Stimulated activated naive CD8-positive, alpha-beta T cell treated with anti-CD3 and anti-CD28 coated beads, Interleukin-15, Interleukin-2, amounts not matched to agents 100 ng/mL and 50 ng/mL, for 24 hours (primary cell): ENCODE measurements around the gene SLC6A1.

Source experiments
- H3K27ac Mint-ChIP-seq: one replicate; pipeline ENCODE4 v1.8.0; 2021; ENCODE audit warnings: mild to moderate bottlenecking, mixed read lengths
- H3K27me3 Mint-ChIP-seq: one replicate; pipeline ENCODE4 v1.8.0; 2021; ENCODE audit warnings: mixed read lengths
- H3K36me3 Mint-ChIP-seq: one replicate; pipeline ENCODE4 v1.8.0; 2021; ENCODE audit warnings: low read depth, mixed read lengths
- H3K4me1 Mint-ChIP-seq: one replicate; pipeline ENCODE4 v1.8.0; 2021; ENCODE audit warnings: low read depth, mixed read lengths
- H3K4me3 Mint-ChIP-seq: one replicate; pipeline ENCODE4 v1.8.0; 2021; ENCODE audit warnings: mild to moderate bottlenecking, mixed read lengths
- H3K9me3 Mint-ChIP-seq: one replicate; pipeline ENCODE4 v1.8.0; 2021; ENCODE audit warnings: mixed read lengths

SLC6A1 gene

GRCh38 chr3:10977892-10978510 lies 14.5 kb upstream of the SLC6A1 start:
- no peaks in the 10 kb centered on the region for H3K36me3 Mint-ChIP-seq
- no peak overlapping the region for H3K4me3 Mint-ChIP-seq
- peaks cover 34% of the 10 kb centered on the region for H3K27me3 Mint-ChIP-seq
- H3K27ac Mint-ChIP-seq = no peak overlapping the region
- H3K9me3 Mint-ChIP-seq = no peaks in the 10 kb centered on the region
- peaks cover 4% of the 10 kb centered on the region for H3K4me1 Mint-ChIP-seq

- Mint-ChIP-seq H3K4me1 (peaks cover 4% of the 10 kb centered on the region), H3K27me3 (peaks cover 31% of the 10 kb centered on the region), H3K36me3 (no peaks in the 10 kb centered on the region), H3K4me3 (no peak overlapping the region), H3K9me3 (no peaks in the 10 kb centered on the region), H3K27ac (no peak overlapping the region)
Observed at GRCh38 chr3:10978956-10979355, 13.6 kb upstream of the SLC6A1 start.

GRCh38 chr3:10980312-10980711 lies 12.2 kb upstream of the SLC6A1 start:
- Mint-ChIP-seq H3K36me3 (no peaks in the 10 kb centered on the region), H3K4me1 (peaks cover 4% of the 10 kb centered on the region), H3K27me3 (peaks cover 31% of the 10 kb centered on the region), H3K4me3 (no peak overlapping the region), H3K27ac (no peak overlapping the region), H3K9me3 (no peaks in the 10 kb centered on the region)

DNA sequence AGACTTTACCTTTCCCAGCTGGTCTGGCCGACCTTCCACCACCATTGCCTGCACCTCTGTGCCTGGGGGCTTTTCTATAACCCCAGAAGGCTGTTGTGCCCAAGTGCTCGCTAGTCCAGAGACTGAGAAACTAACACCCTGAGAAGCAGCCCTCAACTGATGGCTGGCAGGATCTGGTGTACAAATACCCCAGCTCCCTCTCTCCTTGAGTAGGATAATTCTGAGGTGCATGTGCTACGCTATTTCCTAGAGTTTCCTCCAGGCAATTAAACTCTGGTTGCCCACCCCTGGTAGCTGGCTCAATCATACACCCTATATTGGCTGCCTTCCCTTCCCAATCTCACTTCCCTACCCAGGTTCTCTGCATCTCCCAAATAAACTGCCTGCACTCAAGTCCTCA lies 11.5 kb upstream of the SLC6A1 start:
- Mint-ChIP-seq H3K36me3 (no peaks in the 10 kb centered on the region), H3K4me3 (no peak overlapping the region), H3K27me3 (peaks cover 28% of the 10 kb centered on the region), H3K27ac (no peak overlapping the region), H3K4me1 (peaks cover 4% of the 10 kb centered on the region), H3K9me3 (no peaks in the 10 kb centered on the region)

GRCh38 chr3:10981961-10982360 lies 10.6 kb upstream of the SLC6A1 start:
- no peak overlapping the region for H3K27ac Mint-ChIP-seq
- no peaks in the 10 kb centered on the region for H3K9me3 Mint-ChIP-seq
- no peaks in the 10 kb centered on the region for H3K36me3 Mint-ChIP-seq
- H3K27me3 Mint-ChIP-seq = peaks cover 28% of the 10 kb centered on the region
- H3K4me1 Mint-ChIP-seq = peaks cover 4% of the 10 kb centered on the region
- H3K4me3 Mint-ChIP-seq = no peak overlapping the region

GRCh38 chr3:10982782-10983181 lies 9.8 kb upstream of the SLC6A1 start:
- Mint-ChIP-seq H3K27ac (no peak overlapping the region), H3K36me3 (no peaks in the 10 kb centered on the region)

DNA sequence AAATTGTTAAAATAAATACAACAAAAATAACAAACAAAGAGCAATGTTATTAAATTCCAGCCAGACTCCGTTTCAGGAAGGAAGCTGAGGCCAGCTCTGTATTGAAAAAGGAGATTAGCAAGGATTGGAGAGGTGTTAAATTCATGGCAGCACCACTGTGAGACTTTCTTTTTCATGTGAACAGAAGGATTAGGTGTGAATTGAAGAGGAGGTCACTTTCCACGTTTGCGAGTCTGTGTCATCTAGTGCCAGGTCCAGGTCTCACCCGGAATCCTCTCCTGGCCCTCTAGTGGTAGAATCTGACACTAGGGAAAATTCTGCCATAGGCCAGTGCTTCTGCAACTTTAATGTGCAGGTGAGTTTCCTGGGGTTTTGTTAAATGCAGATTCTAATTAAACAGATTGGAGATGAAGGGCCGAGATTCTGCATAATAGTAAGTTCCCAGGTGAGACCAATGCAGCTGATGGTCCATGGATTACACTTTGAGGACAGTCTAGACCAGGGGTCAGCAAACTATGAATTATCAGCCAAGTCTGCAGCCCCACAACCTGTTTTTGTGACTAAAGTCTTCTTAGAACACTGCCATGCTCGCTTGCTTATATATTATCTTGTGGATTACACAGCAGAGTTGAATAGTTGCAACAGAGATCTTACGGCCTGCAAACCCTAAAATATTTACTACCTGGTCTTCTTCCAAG lies 9.2 kb upstream of the SLC6A1 start:
- Mint-ChIP-seq H3K36me3 (no peaks in the 10 kb centered on the region), H3K27ac (no peak overlapping the region), H3K4me1 (peaks cover 4% of the 10 kb centered on the region), H3K4me3 (no peak overlapping the region), H3K9me3 (no peaks in the 10 kb centered on the region), H3K27me3 (peaks cover 23% of the 10 kb centered on the region)

More at GRCh38 chr3:10982782-10983181, 9.8 kb upstream of the SLC6A1 start:
- Mint-ChIP-seq H3K4me1 (peaks cover 4% of the 10 kb centered on the region), H3K4me3 (no peak overlapping the region), H3K27me3 (peaks cover 28% of the 10 kb centered on the region), H3K9me3 (no peaks in the 10 kb centered on the region)

DNA sequence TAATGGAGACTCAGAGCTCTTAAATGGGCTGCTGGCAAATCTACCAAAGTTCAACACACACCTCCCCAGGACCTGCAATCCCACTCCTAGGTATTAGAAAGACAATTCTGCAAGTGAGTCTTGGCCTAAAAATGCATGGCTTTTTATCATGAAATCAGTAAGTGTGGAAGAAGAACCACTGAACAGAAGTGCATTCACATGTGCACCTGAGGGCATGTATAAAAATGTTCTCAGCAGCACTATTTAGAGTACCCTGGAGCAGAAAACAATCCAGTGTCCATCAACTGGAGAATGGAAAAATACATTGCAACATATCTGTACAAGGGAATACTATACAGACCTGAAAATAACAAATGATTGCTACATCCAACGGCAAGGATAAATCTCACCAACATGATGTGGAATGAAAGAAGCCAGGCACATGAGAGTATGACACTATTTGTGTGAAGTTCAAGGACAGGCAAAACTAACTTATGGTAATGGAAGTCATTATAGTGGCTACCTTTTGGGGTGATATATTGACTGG lies 8.1 kb upstream of the SLC6A1 start:
- Mint-ChIP-seq H3K9me3 (no peaks in the 10 kb centered on the region), H3K27me3 (peaks cover 22% of the 10 kb centered on the region), H3K27ac (no peak overlapping the region), H3K4me3 (no peak overlapping the region), H3K4me1 (peaks cover 4% of the 10 kb centered on the region), H3K36me3 (no peaks in the 10 kb centered on the region)

DNA sequence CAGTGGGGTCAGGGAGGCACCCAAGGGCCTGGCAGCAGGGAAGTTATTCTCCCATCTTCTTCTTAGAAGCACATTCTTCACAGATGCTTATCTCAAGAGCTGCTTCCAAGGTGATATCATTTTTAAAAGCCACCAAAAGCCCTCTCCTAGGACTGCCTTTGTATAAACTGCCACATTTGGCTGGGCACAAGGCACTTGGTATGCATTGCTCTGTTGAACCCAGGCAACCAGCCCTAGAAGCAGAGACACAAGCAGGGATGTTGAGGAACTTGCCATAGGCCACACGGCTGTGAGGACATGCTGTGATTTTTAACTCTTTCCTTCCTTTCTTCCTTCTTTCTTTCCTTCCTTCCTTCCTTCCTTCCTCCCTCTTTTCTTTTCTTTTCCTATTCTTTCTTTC lies 7.4 kb upstream of the SLC6A1 start:
- Mint-ChIP-seq H3K9me3 (no peaks in the 10 kb centered on the region), H3K4me3 (no peak overlapping the region), H3K27ac (no peak overlapping the region), H3K36me3 (no peaks in the 10 kb centered on the region), H3K4me1 (peaks cover 4% of the 10 kb centered on the region), H3K27me3 (peaks cover 26% of the 10 kb centered on the region)

GRCh38 chr3:10986592-10986991 lies 6.0 kb upstream of the SLC6A1 start:
- Mint-ChIP-seq H3K9me3 (no peaks in the 10 kb centered on the region), H3K4me3 (no peak overlapping the region), H3K27ac (no peak overlapping the region), H3K36me3 (no peaks in the 10 kb centered on the region), H3K4me1 (peaks cover 4% of the 10 kb centered on the region), H3K27me3 (peaks cover 36% of the 10 kb centered on the region)

DNA sequence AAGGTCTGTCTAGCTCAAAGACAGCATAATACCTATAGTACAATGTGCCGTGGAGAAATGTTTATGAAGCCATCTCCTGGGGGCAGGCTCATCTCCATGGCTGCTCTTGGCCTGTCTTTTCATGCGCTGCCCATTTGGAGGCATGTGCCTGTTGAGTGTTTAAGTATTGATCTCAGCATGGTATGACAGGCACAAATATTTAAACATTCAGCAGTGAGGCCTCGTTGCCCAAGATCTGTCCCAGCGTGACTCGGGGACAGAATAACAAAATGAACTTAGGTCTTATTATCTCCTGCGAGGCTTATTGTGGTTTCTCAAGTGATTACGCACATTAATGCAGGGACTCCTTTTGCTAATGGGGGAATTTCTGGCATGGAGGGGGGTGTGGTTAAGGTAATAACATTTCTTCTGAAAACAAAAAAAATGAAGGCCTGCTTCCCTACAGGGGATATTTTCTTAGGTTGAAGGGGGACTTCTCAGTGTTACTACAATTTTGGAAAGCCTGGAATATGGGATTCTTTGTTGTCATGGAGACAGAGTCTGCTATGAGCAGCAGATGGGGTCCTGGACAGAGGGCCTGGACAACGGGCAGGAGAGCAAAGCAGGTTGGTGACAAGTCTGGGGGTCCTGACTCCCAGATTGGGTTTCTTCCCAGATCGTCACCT lies 4.4 kb upstream of the SLC6A1 start:
- Mint-ChIP-seq H3K27ac (no peak overlapping the region), H3K27me3 (peaks cover 31% of the 10 kb centered on the region), H3K9me3 (no peaks in the 10 kb centered on the region), H3K36me3 (no peaks in the 10 kb centered on the region), H3K4me3 (no peak overlapping the region), H3K4me1 (peaks cover 6% of the 10 kb centered on the region)

GRCh38 chr3:10988991-10989484 lies 3.5 kb upstream of the SLC6A1 start:
- peaks cover 40% of the 10 kb centered on the region for H3K27me3 Mint-ChIP-seq
- no peak overlapping the region for H3K4me3 Mint-ChIP-seq

DNA sequence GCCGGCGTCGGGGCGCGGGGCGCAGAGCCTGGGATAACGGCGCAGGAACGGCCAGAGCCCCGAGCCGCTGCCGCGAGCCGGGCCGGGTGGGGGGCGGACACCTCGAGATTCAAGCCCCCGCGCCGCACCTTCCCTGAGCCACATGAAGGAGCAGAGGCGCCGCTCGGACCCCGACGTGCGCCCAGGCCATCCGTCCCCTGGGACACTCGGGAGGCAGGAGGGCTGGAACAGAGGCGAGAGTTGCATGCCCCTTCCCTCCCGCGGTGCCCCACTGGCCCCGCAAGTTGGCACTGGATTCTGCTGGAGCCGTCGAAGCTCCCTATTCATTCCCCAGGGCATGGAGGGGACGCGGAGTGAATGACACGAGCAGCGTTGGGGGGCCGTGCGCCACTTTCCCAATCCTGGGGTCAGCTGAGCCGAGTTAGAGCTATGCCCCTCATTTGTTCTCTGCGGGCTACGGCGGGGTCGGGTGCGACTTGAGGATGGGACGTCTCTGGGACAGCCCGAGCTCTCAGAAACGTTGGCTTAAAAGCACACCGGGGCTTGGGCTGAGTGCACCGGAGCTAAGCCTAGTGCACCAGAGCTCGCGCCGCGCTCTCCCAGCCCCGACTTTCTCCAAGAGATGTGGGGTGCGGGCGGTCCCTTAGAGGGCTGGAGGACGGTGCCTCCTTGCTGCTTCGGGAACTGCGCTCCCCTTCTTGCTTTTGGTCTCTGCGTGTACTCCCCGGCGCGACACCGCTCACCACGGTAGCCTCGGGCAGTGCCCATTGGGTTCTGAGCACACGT lies 588 bp downstream of the SLC6A1 start:
- no peaks in the 10 kb centered on the region for H3K36me3 Mint-ChIP-seq
- H3K9me3 Mint-ChIP-seq = no peaks in the 10 kb centered on the region
- H3K27me3 Mint-ChIP-seq = peaks cover 63% of the 10 kb centered on the region
- H3K4me3 Mint-ChIP-seq = no peak overlapping the region
- no peak overlapping the region for H3K27ac Mint-ChIP-seq
- peaks cover 6% of the 10 kb centered on the region for H3K4me1 Mint-ChIP-seq

More at GRCh38 chr3:10988991-10989484, 3.5 kb upstream of the SLC6A1 start:
- no peak overlapping the region for H3K27ac Mint-ChIP-seq
- no peaks in the 10 kb centered on the region for H3K9me3 Mint-ChIP-seq
- H3K36me3 Mint-ChIP-seq = no peaks in the 10 kb centered on the region
- H3K4me1 Mint-ChIP-seq = peaks cover 6% of the 10 kb centered on the region

DNA sequence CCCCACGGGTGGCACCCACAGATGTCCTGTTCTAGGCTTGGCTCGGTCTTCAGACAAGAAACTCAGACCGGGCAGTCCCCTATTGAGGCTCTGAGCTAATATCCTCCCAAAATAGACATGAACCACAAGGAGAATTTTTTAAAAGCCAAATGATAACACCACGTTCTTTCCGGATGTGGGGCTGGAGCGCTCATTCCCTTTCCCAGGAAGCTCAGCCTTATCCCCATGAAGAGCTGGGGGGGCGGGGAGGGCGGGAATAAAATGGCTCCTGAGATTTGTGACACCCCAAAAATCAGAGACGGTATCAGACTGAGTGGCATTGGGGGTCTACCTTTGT lies 1.1 kb downstream of the SLC6A1 start:
- Mint-ChIP-seq H3K36me3 (no peaks in the 10 kb centered on the region), H3K27ac (no peak overlapping the region), H3K4me1 (peaks cover 6% of the 10 kb centered on the region), H3K4me3 (no peak overlapping the region), H3K9me3 (no peaks in the 10 kb centered on the region), H3K27me3 (peaks cover 63% of the 10 kb centered on the region)
